KOPT-K1 (cell line): ENCODE results near the gene COMMD2.

Source experiments
- H3K27ac ChIP-seq: fragments of 200-600 bp; sonication (generic); 2 replicates; pipeline ENCODE4 v1.5.1; 2016; ENCODE audit warnings: antibody characterized with exemption, mild to moderate bottlenecking, low read depth, low read length; ENCODE audit not compliant: poor library complexity, severe bottlenecking
- H3K36me3 ChIP-seq: fragments of 200-600 bp; sonication (generic); 2 replicates; pipeline ENCODE4 v1.5.1; 2017; ENCODE audit warnings: antibody characterized with exemption, mild to moderate bottlenecking, low read length, moderate library complexity; ENCODE audit not compliant: insufficient read depth
- H3K9me3 ChIP-seq: fragments of 200-600 bp; sonication (generic); 2 replicates; pipeline ENCODE4 v1.5.1; 2017; ENCODE audit warnings: antibody characterized with exemption, low read length, mild to moderate bottlenecking; ENCODE audit not compliant: insufficient read depth, poor library complexity, severe bottlenecking

The COMMD2 gene

GRCh38 chr3:149736175-149736952 lies 15.9 kb downstream of the COMMD2 start:
- Histone ChIP-seq H3K36me3 (peaks cover 24% of the 10 kb centered on the region), H3K27ac (no peak overlapping the region), H3K9me3 (no peaks in the 10 kb centered on the region)

- Histone ChIP-seq H3K27ac (no peak overlapping the region), H3K36me3 (no peaks in the 10 kb centered on the region), H3K9me3 (no peaks in the 10 kb centered on the region)
These were observed 20.1 kb downstream of the COMMD2 start for GRCh38 chr3:149732234-149732633.

GRCh38 chr3:149727656-149728055 lies 24.6 kb downstream of the COMMD2 start:
- Histone ChIP-seq H3K36me3 (no peaks in the 10 kb centered on the region), H3K9me3 (no peaks in the 10 kb centered on the region), H3K27ac (no peak overlapping the region)

- no peak overlapping the region for H3K27ac ChIP-seq
- H3K9me3 ChIP-seq = no peaks in the 10 kb centered on the region
- H3K36me3 ChIP-seq = no peaks in the 10 kb centered on the region
These were observed 25.4 kb downstream of the COMMD2 start for GRCh38 chr3:149726716-149727407.

GRCh38 chr3:149723781-149724180 lies 28.5 kb downstream of the COMMD2 start:
- H3K9me3 ChIP-seq = peaks cover 11% of the 10 kb centered on the region
- no peak overlapping the region for H3K27ac ChIP-seq
- H3K36me3 ChIP-seq = no peaks in the 10 kb centered on the region

GRCh38 chr3:149720918-149721317 lies 31.4 kb downstream of the COMMD2 start:
- no peaks in the 10 kb centered on the region for H3K36me3 ChIP-seq
- H3K9me3 ChIP-seq = peaks cover 11% of the 10 kb centered on the region
- no peak overlapping the region for H3K27ac ChIP-seq

- H3K9me3 ChIP-seq = peaks cover 11% of the 10 kb centered on the region
- H3K36me3 ChIP-seq = no peaks in the 10 kb centered on the region
- H3K27ac ChIP-seq = no peak overlapping the region
These were observed 34.8 kb downstream of the COMMD2 start for GRCh38 chr3:149717391-149718056.

GRCh38 chr3:149716984-149717383 lies 35.3 kb downstream of the COMMD2 start:
- no peak overlapping the region for H3K27ac ChIP-seq
- peaks cover 11% of the 10 kb centered on the region for H3K9me3 ChIP-seq
- no peaks in the 10 kb centered on the region for H3K36me3 ChIP-seq

GRCh38 chr3:149715247-149715646 lies 37.0 kb downstream of the COMMD2 start:
- Histone ChIP-seq H3K36me3 (no peaks in the 10 kb centered on the region), H3K27ac (no peak overlapping the region), H3K9me3 (no peaks in the 10 kb centered on the region)

GRCh38 chr3:149713730-149714654 lies 38.3 kb downstream of the COMMD2 start:
- Histone ChIP-seq H3K9me3 (no peaks in the 10 kb centered on the region), H3K27ac (no peak overlapping the region), H3K36me3 (no peaks in the 10 kb centered on the region)

- Histone ChIP-seq H3K36me3 (no peaks in the 10 kb centered on the region), H3K9me3 (no peaks in the 10 kb centered on the region), H3K27ac (no peak overlapping the region)
These were observed 45.4 kb downstream of the COMMD2 start for GRCh38 chr3:149706905-149707304.

- H3K9me3 ChIP-seq = no peaks in the 10 kb centered on the region
These were observed 46.9 kb downstream of the COMMD2 start for GRCh38 chr3:149705416-149705815.

GRCh38 chr3:149703466-149703865 lies 48.8 kb downstream of the COMMD2 start:
- Histone ChIP-seq H3K36me3 (no peaks in the 10 kb centered on the region), H3K27ac (no peak overlapping the region), H3K9me3 (peaks cover 8% of the 10 kb centered on the region)

More at GRCh38 chr3:149705416-149705815, 46.9 kb downstream of the COMMD2 start:
- no peak overlapping the region for H3K27ac ChIP-seq
- no peaks in the 10 kb centered on the region for H3K36me3 ChIP-seq

GRCh38 chr3:149702691-149703441 lies 49.4 kb downstream of the COMMD2 start:
- Histone ChIP-seq H3K36me3 (no peaks in the 10 kb centered on the region), H3K27ac (no peak overlapping the region), H3K9me3 (peaks cover 14% of the 10 kb centered on the region)
